Smooth muscle cell (in vitro differentiated cells): ENCODE measurements around the gene CHST9. TPM values are rescaled to one million over a fixed set of nuclear protein-coding genes. Genes with fewer than 3 reads are reported as not detected.
"Not testable (repeated sequence)": the region's sequence is repeated elsewhere in the genome, so short reads cannot be mapped to it uniquely, and the experiment has no call there.

Source experiments
- DNase-seq: peaks from one replicate; lab custom pipeline; 2025; ENCODE audit not compliant: unreplicated experiment; lab: John Stamatoyannopoulos, UW
- H2AFZ ChIP-seq: fragments of 200-600 bp; sonication (generic); 2 replicates; pipeline ENCODE4 v1.6.0; 2016; ENCODE audit warnings: antibody characterized with exemption, low read depth, mild to moderate bottlenecking
- H3F3A ChIP-seq: fragments of 200-600 bp; sonication (generic); 2 replicates; pipeline ENCODE4 v1.6.0; 2017; ENCODE audit warnings: antibody characterized with exemption, low read depth
- H3K27ac ChIP-seq: fragments of 200-600 bp; sonication (generic); 2 replicates; pipeline ENCODE4 v1.5.1; 2016; ENCODE audit warnings: low read depth, mild to moderate bottlenecking
- H3K27me3 ChIP-seq: fragments of 200-600 bp; sonication (generic); 2 replicates; pipeline ENCODE4 v1.6.1; 2016; ENCODE audit warnings: low read depth, mild to moderate bottlenecking
- H3K36me3 ChIP-seq: fragments of 200-600 bp; sonication (generic); 2 replicates; pipeline ENCODE4 v1.5.1; 2016; ENCODE audit warnings: low read depth
- H3K4me1 ChIP-seq: fragments of 200-600 bp; sonication (generic); 2 replicates; pipeline ENCODE4 v1.5.1; 2016; ENCODE audit warnings: low read depth
- H3K4me2 ChIP-seq: fragments of 200-600 bp; sonication (generic); 2 replicates; pipeline ENCODE4 v1.6.0; 2016; ENCODE audit warnings: mild to moderate bottlenecking
- H3K4me3 ChIP-seq: fragments of 200-600 bp; sonication (generic); 2 replicates; pipeline ENCODE4 v1.5.1; 2016; ENCODE audit warnings: mild to moderate bottlenecking
- H3K79me2 ChIP-seq: fragments of 200-600 bp; sonication (generic); 2 replicates; pipeline ENCODE4 v1.6.0; 2016; ENCODE audit warnings: low read depth, mild to moderate bottlenecking
- H3K9ac ChIP-seq: fragments of 200-600 bp; sonication (generic); 2 replicates; pipeline ENCODE4 v1.6.0; 2016; ENCODE audit warnings: low read depth
- H3K9me3 ChIP-seq: fragments of 200-600 bp; sonication (generic); replicated peaks from 2 replicates; pipeline ENCODE4 v1.5.1; 2016; ENCODE audit warnings: low read depth
- H4K20me1 ChIP-seq: fragments of 200-600 bp; sonication (generic); 2 replicates; pipeline ENCODE4 v1.6.0; 2016; ENCODE audit warnings: low read depth
- WGBS: methylation state at CpG from one replicate; pipeline ENCODE4 v1.1.7; 2016; ENCODE audit warnings: low lambda C conversion rate; 5-methylcytosine and 5-hydroxymethylcytosine counted together
- polyA plus RNA-seq: library from polyadenylated mRNA; unstranded; fragments of >200 nt; fragmentation: Nextera tagmentation; extraction: Ambion mirVana; gene quantifications from 2 replicates; pipeline ENCODE4 v1.2.1, GENCODE V29; 2016
- total RNA-seq: library from RNA; depleted of rRNA; stranded (reverse); fragments of >200 nt; gene quantifications from 2 replicates; pipeline ENCODE4 v1.2.3, GENCODE V29; 2014
- TF ChIP-seq, protein P1 (sequence below): fragments of 200-600 bp; sonication (generic); IDR thresholded peaks from 2 replicates; pipeline ENCODE4 v1.5.1; 2017; ENCODE audit warnings: borderline replicate concordance, mild to moderate bottlenecking, antibody characterized with exemption; ENCODE audit not compliant: insufficient read depth, poor library complexity, severe bottlenecking

CHST9 gene
- total and polyA plus RNA-seq, 2 experiments from 2014 or later, result not detected

DNA sequence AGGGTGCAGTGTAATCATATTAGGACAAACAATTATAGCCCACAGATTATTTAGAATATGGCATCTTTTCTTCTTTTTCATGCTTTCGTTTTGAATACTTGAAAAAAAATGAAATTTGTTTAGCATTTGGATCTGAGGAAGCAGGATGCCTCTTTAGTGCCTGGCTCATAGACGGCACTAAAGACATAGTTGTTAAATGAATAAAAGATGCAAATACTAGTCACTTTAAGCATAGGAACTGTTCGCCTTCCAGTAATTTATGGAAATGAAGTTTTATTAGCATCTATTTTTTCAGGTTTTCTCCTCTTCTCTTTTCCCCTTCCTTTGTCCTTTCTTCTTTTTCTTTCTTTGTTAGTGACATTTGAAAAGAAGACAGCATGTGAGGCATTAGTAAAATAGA, 80.4 kb downstream of the CHST9 start:
- H3F3A ChIP-seq, result no peaks in the 10 kb centered on the region
- WGBS, result 78% methylated on average over 3 of the region's 3 CpGs
- no peak overlapping the region for H3K4me3 ChIP-seq
- H2AFZ ChIP-seq, result no peak overlapping the region
- TF ChIP-seq, protein P1, sequence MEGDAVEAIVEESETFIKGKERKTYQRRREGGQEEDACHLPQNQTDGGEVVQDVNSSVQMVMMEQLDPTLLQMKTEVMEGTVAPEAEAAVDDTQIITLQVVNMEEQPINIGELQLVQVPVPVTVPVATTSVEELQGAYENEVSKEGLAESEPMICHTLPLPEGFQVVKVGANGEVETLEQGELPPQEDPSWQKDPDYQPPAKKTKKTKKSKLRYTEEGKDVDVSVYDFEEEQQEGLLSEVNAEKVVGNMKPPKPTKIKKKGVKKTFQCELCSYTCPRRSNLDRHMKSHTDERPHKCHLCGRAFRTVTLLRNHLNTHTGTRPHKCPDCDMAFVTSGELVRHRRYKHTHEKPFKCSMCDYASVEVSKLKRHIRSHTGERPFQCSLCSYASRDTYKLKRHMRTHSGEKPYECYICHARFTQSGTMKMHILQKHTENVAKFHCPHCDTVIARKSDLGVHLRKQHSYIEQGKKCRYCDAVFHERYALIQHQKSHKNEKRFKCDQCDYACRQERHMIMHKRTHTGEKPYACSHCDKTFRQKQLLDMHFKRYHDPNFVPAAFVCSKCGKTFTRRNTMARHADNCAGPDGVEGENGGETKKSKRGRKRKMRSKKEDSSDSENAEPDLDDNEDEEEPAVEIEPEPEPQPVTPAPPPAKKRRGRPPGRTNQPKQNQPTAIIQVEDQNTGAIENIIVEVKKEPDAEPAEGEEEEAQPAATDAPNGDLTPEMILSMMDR, result no peak
- no peaks in the 10 kb centered on the region for H3K9me3 ChIP-seq
- H3K27me3 ChIP-seq, result no peaks in the 10 kb centered on the region
- no peak overlapping the region for H3K4me2 ChIP-seq
- H3K36me3 ChIP-seq, result no peaks in the 10 kb centered on the region
- DNase-seq, result no peak
- no peaks in the 10 kb centered on the region for H3K79me2 ChIP-seq
- H3K4me1 ChIP-seq, result no peaks in the 10 kb centered on the region
- H3K9ac ChIP-seq, result no peak overlapping the region
- H4K20me1 ChIP-seq, result no peaks in the 10 kb centered on the region
- no peak overlapping the region for H3K27ac ChIP-seq

DNA sequence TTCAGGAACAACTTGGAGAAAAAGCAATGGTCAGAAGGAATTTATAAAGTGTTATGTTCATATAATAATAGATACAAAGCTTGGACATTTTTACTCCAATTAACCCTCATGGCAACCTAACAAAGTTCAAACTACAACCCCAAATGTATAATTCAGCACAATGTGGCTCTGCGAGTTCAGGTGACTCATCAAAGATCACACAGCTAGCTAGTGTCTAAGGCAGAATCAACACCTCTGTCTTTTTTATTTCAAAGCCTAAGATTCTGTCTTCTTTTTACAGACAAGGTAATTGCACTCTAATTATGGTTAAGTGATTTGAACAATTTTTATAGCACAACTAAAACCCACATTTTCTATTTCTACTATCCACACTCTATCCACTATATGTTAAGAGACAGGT, 90.5 kb downstream of the CHST9 start:
- no peaks in the 10 kb centered on the region for H3K36me3 ChIP-seq
- WGBS, result 75% methylated on average over 1 of the region's 1 CpG

DNA sequence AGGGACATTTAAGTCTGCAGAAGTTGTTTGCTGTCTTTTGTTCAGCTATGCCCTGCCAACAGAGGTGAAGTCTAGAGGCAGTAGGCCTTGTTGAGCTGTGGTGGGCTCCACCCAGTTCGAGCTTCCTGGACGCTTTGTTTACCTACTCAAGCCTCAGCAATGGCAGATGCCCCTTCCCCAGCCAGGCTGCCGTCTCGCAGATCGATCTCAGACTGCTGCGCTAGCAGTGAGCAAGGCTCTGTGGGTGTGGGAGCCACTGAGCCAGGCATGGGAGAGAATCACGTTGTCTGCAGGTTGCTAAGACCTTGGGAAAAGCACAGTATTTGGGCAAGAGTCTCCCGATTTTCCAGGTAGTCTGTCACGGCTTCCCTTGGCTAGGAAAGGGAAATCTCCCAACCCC, 91.8 kb downstream of the CHST9 start:
- not testable (repeated sequence) for H3K4me1 ChIP-seq, H3K27ac ChIP-seq, H3K36me3 ChIP-seq, H3K4me3 ChIP-seq, H3K9ac ChIP-seq, H2AFZ ChIP-seq, H3K9me3 ChIP-seq, H3F3A ChIP-seq, H4K20me1 ChIP-seq, H3K79me2 ChIP-seq, DNase-seq, H3K27me3 ChIP-seq, H3K4me2 ChIP-seq
- 96% methylated on average over 9 of the region's 9 CpGs for WGBS

More for the DNA sequence above, 90.5 kb downstream of the CHST9 start:
- no peak for DNase-seq
- H3K4me3 ChIP-seq, result no peak overlapping the region
- no peaks in the 10 kb centered on the region for H3K9me3 ChIP-seq
- H3K27ac ChIP-seq, result no peak overlapping the region
- H3K9ac ChIP-seq, result no peak overlapping the region
- no peaks in the 10 kb centered on the region for H3K4me1 ChIP-seq
- H4K20me1 ChIP-seq, result no peaks in the 10 kb centered on the region
- no peaks in the 10 kb centered on the region for H3K79me2 ChIP-seq
- no peak overlapping the region for H2AFZ ChIP-seq
- no peaks in the 10 kb centered on the region for H3F3A ChIP-seq
- no peak overlapping the region for H3K4me2 ChIP-seq
- TF ChIP-seq, protein P1, result no peak
- no peaks in the 10 kb centered on the region for H3K27me3 ChIP-seq

DNA sequence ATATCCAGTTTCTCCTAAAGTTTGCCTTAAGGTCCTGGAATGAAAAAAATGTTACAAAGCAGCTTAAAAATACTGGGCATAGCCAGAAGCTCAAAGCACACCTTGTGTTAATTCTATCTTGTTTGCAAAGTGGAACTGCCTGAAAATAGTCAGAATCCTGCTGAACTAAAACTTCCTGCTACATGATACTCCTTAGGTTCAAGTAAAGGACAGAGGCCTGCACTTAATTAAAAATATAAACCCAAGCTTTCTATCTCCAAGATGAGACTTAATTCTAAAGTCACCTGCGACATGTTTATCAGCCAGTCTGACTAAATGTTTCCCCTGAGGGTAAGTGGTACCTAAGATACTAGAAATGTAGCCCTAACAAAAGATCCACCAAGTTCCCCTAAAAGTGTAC, 103.4 kb downstream of the CHST9 start:
- no peak for DNase-seq
- TF ChIP-seq, protein P1, result no peak

More for the DNA sequence above, 103.4 kb downstream of the CHST9 start:
- no peaks in the 10 kb centered on the region for H3K36me3 ChIP-seq
- H3K27ac ChIP-seq, result no peak overlapping the region
- H3K4me1 ChIP-seq, result no peaks in the 10 kb centered on the region
- H2AFZ ChIP-seq, result no peak overlapping the region
- H3K4me2 ChIP-seq, result no peak overlapping the region
- no peaks in the 10 kb centered on the region for H3K27me3 ChIP-seq
- H3K79me2 ChIP-seq, result no peaks in the 10 kb centered on the region
- no peak overlapping the region for H3K9ac ChIP-seq
- 83% methylated on average over 1 of the region's 1 CpG for WGBS
- H3K9me3 ChIP-seq, result no peaks in the 10 kb centered on the region
- H3K4me3 ChIP-seq, result no peak overlapping the region
- H3F3A ChIP-seq, result no peaks in the 10 kb centered on the region
- no peaks in the 10 kb centered on the region for H4K20me1 ChIP-seq
